Stimulated activated CD4-positive, alpha-beta T cell treated with anti-CD3 and anti-CD28 coated beads, Interleukin-1b, Interleukin-23, amount 100 ng/mL, for 4 hours (primary cell): ENCODE results near the gene C6orf62.
"Not testable (repeated sequence)": the region's sequence is repeated elsewhere in the genome, so short reads cannot be mapped to it uniquely, and the experiment has no call there.

Experiments used
- DNase-seq, 2 donors: peaks; one replicate each; pipeline ENCODE4 v3.0.0-alpha.2; 2020; ENCODE audit warnings: low read depth in 2 of 2

The C6orf62 gene

DNA sequence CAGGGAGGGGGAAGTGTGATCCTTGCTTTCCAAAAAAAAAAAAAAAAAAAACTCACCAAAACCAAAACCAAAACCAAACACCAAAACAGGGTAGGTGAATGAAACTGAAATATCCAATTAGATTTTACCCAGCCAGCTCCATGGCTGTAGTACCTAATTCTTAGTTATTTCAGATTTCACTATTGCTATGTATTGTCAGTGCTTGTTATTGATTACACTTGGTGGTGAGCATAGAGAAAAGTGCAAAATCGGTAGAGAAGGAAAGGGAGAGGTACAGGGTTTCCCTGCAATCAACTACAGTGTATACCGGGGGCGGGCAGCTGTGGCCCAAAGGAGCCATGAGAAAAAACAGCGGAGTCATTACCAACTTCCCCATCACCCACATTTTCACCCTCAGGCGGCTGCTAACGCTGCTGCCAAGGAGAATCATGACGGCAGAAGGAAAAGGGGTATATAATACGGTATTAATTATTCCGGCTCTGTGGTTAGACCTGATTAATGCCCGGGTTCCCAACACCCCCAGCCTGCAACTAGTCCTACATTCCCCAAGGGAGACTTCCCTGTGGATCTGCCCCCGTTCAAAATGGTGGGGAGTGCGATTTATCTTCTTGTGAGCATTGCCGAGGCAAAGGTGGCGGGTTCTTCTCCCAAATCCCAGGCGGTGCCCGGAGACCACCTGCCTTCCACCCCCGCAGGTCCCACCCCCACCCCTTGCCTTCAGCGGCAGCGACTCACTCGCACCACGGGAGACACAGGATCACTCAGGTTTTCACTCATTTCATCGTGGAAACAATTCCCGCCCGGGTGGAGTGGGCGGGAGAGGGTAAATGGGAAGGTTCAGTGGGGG, at the start of gene C6orf62:
C6orf62 (minus strand) TSS at position 30 of the 847 bp plus-strand sequence. CDS start 486 bp downstream, outside the sequence.
- peak; percentile 28 to 39 for DNase-seq

DNA sequence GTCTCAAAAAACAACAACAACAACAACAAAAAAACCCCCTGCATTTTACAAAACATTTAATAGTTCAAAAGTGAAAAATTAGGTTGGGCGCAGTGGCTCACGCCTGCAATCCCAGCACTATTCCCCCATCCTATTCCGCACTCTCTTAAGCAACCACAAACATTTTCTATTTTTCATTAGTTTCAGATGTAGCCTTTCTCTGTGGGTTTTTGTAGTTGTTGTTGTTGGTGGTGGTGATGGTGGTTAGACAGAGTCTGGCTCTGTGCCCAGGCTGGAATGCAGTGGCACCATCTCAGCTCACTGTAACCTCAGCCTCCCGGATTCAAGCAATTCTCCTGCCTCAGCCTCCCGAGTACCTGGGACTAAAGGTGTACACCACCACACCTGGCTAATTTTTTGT, 49.4 kb upstream of the C6orf62 start:
- no peak for DNase-seq

DNA sequence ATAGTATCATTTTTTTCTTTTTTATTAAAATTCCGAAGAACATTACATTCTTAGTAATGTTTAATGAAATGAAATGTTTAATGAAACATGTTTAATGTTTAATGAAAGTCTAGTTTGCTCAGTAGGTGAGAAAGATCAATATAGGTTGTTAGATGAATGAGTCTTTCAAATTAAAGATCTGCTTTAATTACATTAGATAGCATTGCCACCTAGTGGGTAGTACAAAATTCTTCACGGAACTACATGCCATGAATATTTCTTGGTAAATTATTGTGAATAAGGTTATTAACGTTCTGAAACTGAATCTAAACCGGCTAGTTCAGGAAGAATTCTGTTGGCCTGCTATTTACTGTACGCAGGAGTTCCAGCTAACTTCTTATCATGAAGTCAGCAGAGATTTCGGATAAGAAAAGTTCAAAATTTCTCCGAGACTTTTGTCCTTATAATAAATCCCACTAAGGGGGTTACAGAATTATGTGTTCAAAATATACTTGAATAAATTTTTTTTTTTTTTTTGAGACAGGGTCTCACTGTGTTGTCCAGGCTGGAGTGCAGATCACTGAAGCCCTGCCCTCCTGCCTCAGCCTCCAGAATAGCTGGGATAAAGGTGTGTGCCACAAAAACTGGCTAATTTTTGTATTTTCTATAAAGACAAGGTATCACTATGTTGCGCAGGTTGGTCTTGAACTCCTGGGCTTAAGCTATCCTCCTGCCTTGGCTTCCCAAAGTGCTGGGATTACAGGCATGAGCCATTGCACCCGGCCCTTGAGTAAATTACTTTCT, 47.9 kb upstream of the C6orf62 start:
- no peak for DNase-seq

DNA sequence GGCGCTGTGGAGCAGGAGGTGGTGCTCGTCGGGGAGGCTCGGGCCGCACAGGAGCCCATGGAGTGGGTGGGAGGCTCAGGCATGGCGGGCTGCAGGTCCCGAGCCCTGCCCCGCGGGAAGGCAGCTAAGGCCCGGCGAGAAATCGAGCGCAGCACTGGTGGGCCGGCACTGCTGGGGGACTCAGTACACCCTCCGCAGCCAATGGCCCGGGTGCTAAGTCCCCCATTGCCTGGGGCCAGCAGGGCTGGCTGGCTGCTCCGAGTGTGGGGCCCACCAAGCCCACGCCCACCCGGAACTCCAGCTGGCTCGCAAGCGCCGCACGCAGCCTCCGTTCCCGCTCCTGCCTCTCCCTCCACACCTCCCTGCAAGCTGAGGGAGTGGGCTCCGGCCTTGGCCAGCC, 47.0 kb upstream of the C6orf62 start:
- DNase-seq: not testable (repeated sequence)

DNA sequence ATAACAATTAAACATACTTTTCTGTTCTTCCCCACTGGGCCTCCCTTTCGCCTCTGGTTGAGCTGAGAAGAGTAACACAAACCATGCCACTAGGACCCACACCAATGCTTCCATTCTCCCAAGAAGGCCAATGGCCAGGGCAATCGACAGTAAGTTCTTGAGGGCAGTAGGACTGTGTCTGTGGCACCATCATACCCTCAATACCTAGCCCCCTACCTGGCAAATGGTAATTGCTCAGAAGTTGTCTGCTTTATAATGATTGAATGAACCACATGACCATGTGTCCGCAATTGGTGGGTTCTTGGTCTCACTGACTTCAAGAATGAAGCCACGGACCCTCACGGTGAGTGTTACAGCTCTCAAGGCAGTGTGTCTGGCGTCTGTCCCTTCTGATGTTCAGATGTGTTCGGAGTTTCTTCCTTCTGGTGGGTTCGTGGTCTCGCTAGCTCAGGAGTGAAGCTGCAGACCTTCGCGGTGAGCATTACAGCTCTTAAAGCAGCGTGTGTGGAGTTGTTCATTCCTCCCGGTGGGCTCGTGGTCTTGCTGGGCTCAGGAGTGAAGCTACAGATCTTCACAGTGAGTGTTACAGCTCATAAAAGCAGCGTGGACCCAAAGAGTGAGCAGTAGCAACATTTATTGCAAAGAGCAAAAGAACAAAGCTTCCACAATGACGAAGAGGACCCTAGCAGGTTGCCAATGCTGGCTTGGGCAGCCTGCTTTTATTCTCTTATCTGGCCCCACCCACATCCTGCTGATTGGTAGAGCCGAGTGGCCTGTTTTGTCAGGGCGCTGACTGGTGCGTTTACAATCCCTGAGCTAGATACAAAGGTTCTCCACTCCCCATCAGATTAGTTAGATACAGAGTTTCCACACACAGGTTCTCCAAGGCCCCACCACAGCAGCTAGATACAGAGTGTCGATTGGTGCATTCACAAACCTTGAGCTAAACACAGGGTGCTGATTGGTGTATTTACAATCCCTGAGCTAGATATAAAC, 46.2 kb upstream of the C6orf62 start:
- DNase-seq: not testable (repeated sequence)

DNA sequence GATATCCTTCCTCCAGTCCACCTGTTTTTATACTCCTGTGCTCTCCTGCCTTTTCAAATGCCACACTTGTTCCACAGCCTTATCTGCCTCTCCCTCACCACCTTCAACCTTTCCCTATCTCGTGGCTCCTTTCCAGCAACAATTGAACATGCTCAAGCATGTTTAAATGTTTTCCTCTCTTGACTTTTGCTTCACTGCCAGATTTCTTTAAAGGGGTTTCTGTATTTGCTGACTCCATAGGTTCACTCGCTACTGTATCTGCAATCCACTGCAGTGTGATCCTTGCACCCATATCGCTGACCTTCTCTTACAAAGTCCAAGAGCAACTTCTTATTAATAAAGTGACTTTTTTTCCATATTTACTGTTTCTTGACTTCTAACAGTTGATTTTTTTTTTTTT, 44.6 kb upstream of the C6orf62 start:
- DNase-seq: no peak

DNA sequence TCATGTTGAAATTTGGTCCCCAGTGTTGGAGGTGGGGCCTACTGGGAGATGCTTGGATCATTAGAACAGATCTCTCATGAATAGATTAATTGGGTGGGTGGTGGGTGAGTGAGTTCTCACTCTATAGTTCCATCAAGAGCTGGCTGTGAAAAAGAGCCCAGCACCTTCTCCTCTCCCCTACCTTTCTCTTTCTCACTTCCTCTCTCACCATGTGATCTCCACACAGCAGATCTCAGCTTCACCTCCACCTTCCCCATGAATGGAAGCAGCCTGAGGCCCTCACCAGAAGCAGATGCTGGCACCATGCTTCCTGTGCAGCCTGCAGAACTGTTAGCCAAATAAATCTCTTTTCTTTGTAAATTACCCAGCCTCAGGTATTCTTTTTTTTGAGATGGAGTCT, 42.9 kb upstream of the C6orf62 start:
- no peak for DNase-seq

DNA sequence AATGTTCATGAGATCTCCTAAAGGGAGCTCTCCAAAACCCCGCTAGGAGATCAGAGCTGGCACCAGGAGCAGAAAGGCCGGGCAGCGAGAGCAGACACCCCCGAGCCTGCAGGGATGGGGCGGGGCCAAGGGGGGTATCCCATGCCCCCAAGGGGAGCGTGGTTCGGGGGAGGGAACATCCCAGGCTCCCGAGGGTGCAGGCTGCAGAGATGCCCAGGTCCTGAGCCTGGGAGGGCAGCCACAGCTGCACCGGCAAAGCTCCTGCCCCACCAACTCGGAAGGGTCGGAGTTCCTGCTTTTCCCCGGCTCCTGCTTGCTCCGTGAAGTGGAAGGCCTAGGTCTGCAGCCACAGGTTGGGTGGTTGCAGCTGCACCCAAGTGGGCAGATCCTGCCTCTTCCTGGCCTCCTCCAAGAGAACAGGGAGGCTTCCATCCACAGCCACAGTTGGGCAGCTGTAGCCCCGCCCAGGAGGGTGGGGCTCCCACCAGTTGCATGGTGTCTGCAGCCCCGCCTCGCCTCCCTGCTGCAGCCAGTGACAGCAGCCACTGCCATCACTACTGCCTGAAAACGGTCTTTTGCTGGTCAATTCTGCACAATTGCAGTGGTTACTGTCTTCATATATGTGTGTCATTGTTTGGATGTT, 42.4 kb upstream of the C6orf62 start:
- no peak for DNase-seq

DNA sequence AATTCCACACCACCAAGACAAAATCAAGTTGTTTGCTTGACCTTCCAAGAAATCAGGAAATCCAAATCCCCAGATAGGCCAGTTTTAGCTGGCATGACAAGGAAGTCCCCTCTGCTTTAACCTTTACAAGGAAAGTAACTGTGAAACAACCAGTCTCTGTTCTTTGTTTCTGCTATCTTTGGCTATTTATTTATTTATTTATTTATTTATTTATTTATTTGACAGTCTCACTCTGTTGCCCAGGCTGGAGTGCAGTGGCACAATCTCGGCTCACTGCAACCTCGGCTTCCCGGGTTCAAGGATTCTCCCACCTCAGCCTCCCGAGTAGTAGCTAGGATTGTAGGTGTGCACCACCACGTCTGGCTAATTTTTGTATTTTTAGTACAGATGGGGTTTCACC, 41.3 kb upstream of the C6orf62 start:
- DNase-seq: no peak

DNA sequence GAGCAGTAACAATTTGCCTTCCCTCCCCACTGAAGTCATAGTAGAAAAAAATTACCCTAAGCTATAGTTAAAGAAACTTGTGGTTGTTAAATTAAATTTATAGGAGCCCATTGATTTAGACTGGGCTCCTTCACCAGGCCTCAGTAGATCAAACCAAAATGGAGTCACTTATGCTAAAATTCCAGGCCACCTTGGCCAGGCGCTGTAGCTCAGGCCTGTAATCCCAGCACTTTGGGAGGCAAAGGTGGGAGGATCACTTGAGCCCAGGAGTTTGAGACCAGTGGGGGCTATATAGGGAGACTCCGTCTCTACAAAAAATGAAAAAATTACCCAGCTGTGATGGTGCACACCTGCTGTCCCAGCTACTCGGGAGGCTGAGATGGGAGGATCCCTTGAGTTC, 40.8 kb upstream of the C6orf62 start:
- DNase-seq: no peak

DNA sequence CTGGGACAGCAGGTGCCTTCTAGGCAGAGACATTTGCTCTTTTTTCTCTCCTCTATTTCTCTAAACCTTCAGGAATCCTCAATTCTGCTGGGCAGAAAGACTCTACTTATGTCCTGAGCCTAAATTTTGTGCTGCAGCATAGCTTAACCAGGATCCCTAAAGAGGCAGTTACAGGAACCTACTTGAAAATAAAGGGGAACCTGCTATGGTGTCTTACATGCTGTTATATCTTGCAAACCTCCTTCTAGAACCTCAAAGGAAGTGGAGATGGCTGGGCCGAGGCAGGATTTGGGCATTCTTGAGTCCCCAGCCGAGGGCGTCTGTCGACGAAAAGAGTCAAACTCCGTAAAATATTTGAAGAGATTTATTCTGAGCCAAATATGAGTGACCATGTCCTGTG, 38.7 kb upstream of the C6orf62 start:
- no peak for DNase-seq

DNA sequence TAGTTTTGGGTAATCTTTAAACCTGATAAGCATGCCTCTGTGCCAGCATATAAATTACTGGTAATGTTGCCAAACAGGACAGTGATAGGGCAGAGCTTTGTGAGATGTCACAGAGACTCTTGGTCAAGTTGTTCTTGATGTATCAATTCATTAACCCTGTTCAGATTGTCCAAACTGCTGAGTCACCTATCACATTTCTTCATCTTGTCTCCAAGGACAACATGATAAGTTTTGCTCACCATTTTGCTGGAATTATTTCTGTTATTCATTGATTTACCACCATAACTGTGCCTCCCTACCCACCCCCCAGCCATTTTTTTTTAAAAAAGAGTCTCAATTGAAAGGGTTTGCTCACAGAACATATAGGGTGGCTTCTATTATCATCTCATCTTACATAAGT, 36.3 kb upstream of the C6orf62 start:
- no peak for DNase-seq

DNA sequence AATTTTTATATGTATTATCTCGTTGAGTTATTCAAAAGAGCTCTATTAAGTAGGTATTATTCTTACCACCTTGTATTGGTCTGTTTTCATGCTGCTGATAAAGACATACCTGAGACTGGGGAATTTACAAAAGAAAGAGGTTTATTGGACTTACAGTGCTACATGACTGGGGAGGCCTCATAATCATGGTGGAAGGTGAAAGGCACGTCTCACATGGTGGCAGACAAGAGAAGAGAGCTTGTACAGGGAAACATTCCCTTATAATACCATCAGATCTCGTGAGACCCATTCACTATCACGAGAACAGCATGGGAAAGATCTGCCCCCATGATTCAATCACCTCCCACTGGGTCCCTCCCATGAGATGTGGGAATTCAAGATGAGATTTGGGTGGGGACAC, 35.4 kb upstream of the C6orf62 start:
- not testable (repeated sequence) for DNase-seq

DNA sequence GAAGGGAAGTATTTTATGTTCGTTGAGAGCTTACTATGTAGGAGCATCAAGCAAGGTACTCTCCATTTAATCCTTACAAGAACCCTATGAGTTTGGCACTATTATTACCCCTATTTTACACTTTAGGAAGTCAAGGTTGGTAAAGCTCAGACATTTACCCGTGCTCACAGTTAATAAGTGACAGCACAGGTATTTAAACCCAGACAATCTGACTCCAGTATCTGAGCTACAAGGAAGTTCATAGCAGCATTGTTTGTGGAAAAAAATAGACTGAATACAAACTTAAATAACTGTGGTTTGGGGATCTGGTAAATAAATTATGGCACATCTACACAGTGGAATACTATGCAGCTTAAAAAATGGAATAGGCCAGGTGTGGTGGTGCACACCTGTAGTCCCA, 34.6 kb upstream of the C6orf62 start:
- no peak for DNase-seq

DNA sequence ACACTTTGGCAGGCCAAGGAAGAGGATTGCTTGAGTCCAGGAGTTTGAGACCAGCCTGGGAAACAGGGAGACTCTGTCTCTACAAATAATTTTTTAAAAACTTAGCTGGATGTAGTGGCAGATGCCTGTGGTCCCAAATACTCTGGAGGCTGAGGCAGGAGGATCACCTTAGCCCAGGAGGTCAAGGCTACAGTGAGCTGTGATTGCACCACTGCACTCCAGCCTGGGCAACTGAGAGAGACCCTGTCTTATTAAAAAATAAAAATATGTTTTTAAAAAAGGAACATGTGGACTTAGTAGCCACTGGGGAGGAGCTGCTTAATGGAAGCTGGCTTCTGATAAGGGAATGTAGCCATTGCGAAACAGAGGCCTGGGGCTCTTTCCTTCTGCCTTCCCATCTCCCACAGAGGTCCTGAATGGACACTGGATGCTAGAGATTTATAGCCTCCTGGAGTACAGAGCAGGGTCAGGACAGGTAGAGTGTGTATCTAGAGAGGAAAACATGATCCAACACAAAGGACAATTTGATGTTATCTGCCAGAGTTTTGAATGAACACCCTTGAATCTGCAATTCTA, 34.1 kb upstream of the C6orf62 start:
- no peak for DNase-seq

DNA sequence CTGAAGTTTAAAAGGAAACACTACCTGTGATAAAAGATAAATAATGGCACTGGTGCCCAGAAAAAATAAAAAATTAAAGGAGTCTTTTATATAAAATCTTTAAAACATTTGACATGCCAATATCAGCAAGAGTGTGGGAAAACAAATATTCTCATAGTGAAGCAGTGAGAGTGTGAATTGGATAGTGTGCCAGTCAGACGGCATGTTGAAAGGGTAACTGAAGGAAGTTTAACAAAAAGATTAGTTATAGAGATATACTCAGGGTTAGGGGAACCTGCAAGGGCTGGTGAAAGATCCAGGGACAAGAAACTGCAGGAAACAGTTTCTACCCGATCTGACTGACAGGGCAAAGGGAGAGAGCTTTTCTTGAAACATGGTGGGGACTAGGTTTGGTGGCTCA, 33.5 kb upstream of the C6orf62 start:
- DNase-seq: no peak

DNA sequence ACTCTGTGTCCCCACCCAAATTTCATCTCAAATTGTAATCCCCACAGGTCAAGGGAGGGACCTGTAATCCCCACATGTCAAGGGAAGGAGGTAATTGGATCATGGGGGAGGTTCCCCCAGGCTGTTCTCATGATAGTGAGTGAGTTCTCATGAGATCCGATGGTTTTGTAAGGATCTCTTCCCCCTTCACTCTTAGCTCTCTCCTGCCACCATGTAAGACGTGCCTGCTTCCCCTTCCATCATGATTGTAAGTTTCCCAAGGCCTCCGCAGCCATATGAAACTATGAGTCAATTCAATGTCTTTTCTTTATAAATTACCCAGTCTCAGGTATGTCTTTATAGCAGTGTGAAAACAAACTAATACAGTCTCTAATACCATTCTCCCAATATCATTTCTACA, 31.9 kb upstream of the C6orf62 start:
- not testable (repeated sequence) for DNase-seq

DNA sequence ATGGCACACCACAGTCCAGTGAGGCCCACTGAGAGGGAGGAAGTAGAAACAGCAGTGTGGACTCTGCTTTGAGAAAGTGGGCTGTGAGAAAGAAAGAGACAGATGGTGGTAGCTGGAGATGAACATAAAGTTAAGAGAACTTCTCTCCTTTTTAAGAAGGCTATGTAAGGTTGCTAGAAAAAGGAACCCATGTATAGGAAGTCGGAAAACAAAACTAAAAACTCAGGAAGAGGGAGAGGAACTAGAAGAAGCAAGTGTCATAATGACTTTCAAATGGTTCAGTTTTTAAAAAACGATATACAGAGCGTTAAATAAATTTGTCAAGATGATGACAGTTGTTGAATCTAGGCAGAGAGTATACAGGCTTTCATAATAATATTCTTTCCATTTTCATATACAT, 30.3 kb upstream of the C6orf62 start:
- no peak for DNase-seq

DNA sequence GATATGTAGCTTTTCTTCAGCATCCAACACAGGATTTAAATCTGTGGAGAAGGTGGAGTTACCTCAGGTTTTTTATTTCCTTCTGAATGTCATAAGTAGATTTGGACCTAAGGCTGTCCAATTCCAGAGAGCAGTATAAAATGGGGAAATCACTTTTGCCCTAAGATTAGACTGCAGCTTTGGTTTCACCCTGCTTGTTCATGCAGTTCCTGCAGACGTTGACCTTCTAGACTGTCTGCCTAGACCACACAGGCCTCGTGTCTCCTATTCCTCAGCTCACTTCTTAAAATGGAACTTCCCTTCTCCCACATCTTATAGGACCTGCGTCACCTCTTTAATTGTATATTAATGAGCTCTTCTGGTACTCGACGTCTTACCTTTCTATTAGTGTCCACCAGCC, 26.0 kb upstream of the C6orf62 start:
- no peak for DNase-seq

DNA sequence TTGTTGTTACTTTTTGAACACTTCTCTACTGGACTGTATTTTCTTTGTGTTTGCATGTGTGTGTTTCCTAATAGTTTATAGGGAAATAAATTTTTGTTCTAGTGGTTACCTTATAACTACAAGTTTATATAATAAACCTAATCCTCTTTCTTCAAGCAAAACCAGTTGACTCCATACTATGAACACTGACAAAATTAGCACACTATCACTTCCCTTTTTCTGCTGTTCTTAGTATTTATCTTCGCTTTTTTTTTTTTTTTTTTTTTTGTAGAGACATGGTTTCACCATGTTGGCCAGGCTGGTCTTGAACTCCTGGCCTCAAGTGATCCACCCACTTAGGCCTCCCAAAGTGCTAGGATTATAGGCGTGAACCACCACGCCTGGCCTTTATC, 25.0 kb upstream of the C6orf62 start:
- DNase-seq: no peak
